ENCODE measurements around the gene ASRGL1. TPM values are rescaled to one million over a fixed set of nuclear protein-coding genes. Genes with fewer than 3 reads are reported as not detected.
"Not testable (repeated sequence)": the region's sequence is repeated elsewhere in the genome, so short reads cannot be mapped to it uniquely, and the experiment has no call there.

The ASRGL1 gene
- total RNA-seq, 1 experiment from 2014 or later: 4.8 TPM

DNA sequence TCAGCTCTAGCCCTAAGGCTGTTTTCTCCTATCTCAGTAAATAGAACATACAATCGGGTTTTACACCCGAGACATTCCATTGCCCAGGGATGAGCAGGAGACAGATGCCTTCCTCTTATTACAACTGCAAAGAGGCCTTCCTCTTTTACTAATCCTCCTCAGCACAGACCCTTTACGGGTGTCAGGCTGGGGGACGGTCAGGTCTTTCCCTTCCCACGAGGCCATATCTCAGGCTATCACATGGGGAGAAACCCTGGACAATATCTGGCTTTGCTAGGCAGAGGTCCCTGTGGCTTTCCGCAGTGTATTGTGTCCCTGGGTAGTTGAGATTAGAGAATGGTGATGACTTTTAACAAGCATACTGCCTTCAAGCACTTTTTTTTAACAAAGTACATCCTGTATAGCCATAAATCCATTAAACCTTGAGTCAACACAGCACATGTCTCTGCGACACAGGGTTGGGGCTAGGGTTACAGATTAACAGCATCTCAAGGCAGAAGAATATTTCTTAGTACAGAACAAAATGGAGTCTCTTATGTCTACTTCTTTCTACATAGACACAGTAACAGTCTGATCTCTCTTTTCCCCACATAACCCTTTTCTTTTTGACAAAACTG is 31.7 kb downstream of the ASRGL1 start:
- H3K36me3 ChIP-seq; H3K9me3 ChIP-seq (replicated peaks); DNase-seq (ENCODE audit: low read depth in 1 of 2, low spot score in 2 of 2); H3K4me3 ChIP-seq; H3K4me1 ChIP-seq (replicated peaks); H3K27ac ChIP-seq; H3K27me3 ChIP-seq (replicated peaks): not testable (repeated sequence)

- Histone ChIP-seq H3K27me3 (replicated peaks) (no peaks in the 10 kb centered on the region; the same call in 1 of the 2 replicates), H3K9me3 (replicated peaks) (no peaks in the 10 kb centered on the region), H3K36me3 (no peaks in the 10 kb centered on the region), H3K4me3 (no peak overlapping the region), H3K27ac (no peak overlapping the region), H3K4me1 (replicated peaks) (no peaks in the 10 kb centered on the region)
- no peak for DNase-seq (ENCODE audit: low read depth in 1 of 2, low spot score in 2 of 2)
These were observed 33.6 kb downstream of the ASRGL1 start for GRCh38 chr11:62370743-62371440.

DNA sequence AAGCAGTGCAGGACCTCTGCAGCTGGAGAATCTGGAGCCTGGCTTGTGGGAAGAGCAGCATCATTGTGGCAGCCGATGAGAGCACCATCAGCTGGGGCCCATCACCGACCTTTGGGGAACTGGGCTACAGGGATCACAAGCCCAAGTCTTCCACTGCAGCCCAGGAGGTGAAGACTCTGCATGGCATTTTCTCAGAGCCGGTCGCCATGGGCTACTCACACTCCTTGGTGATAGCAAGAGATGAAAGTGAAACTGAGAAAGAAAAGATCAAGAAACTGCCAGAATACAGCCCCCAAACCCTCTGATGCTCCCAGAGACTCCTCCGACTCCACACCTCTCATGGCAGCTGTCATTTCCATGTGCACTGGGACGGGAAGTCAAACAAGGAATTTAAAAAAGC is 35.6 kb downstream of the ASRGL1 start:
- DNase-seq (ENCODE audit: low read depth in 1 of 2, low spot score in 2 of 2): no peak
- H3K4me1 ChIP-seq (replicated peaks): no peaks in the 10 kb centered on the region
- H3K4me3 ChIP-seq: no peak overlapping the region
- H3K9me3 ChIP-seq (replicated peaks): no peaks in the 10 kb centered on the region
- H3K27me3 ChIP-seq (replicated peaks): no peaks in the 10 kb centered on the region; the same call in 1 of the 2 replicates
- H3K27ac ChIP-seq: no peak overlapping the region
- no peaks in the 10 kb centered on the region for H3K36me3 ChIP-seq

GRCh38 chr11:62373464-62374119 is 36.3 kb downstream of the ASRGL1 start:
- Histone ChIP-seq H3K27me3 (replicated peaks) (no peaks in the 10 kb centered on the region; the same call in 1 of the 2 replicates), H3K27ac (no peak overlapping the region), H3K4me3 (no peak overlapping the region), H3K36me3 (no peaks in the 10 kb centered on the region), H3K9me3 (replicated peaks) (no peaks in the 10 kb centered on the region), H3K4me1 (replicated peaks) (no peaks in the 10 kb centered on the region)
- DNase-seq (ENCODE audit: low read depth in 1 of 2, low spot score in 2 of 2): no peak

- H3K9me3 ChIP-seq (replicated peaks): no peaks in the 10 kb centered on the region
- no peaks in the 10 kb centered on the region; the same call in 1 of the 2 replicates for H3K27me3 ChIP-seq (replicated peaks)
- H3K36me3 ChIP-seq: no peaks in the 10 kb centered on the region
- DNase-seq (ENCODE audit: low read depth in 1 of 2, low spot score in 2 of 2): no peak
- H3K27ac ChIP-seq: no peak overlapping the region
- no peak overlapping the region for H3K4me3 ChIP-seq
- H3K4me1 ChIP-seq (replicated peaks): no peaks in the 10 kb centered on the region
These were observed 37.6 kb downstream of the ASRGL1 start for GRCh38 chr11:62374801-62375200.

DNA sequence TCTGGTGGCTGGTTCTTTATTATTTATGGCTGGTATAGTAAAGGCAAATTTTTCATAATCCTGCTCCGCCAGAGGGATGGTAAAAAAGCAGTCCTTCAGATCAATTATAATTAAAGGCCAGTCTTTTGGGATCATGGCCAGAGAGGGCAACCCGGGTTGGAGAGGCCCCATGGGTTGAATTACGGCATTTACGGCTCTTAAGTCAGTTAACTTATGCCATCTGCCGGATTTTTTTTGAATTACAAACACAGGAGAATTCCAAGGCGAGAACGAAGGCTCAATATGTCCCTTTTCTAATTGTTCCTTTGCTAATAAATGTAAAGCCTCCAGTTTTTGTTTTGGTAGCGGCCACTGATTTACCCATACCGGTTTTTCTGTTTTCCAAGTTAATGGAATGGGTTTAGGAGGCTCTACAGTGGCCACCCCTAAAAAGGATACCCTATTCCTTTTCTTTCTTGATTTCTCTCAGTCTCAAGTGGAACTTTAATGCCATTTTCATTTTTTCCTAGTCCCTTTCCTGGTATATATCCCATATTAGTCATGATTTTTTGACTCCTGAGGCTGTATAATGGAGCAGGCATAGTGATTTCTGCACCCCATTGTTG is 41.3 kb downstream of the ASRGL1 start:
- not testable (repeated sequence) for H3K9me3 ChIP-seq (replicated peaks); H3K4me1 ChIP-seq (replicated peaks); H3K4me3 ChIP-seq; H3K27me3 ChIP-seq (replicated peaks); H3K36me3 ChIP-seq; H3K27ac ChIP-seq
- DNase-seq (ENCODE audit: low read depth in 1 of 2, low spot score in 2 of 2): peak in 1 of 2 experiments; percentile 44

DNA sequence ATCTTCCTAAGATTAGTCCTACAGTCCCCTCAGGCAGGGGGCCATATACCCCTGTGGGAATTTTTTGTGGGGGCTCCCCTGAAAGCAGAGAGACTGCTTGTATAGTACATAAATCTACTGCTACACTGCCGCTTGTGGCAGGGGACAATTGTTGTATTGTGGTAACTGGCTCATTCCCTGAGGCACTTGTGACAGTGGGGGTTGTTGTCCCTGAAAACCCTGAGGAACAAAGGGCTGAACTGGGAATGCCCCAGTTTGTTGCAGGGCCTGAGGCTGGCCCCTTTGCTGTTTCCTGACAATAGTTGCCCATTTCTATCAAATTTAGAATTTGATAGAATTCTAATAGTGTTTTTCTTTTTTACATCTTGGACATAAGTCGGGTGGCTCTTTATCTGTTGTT is 42.3 kb downstream of the ASRGL1 start:
- not testable (repeated sequence) for H3K36me3 ChIP-seq; DNase-seq (ENCODE audit: low read depth in 1 of 2, low spot score in 2 of 2)

DNA sequence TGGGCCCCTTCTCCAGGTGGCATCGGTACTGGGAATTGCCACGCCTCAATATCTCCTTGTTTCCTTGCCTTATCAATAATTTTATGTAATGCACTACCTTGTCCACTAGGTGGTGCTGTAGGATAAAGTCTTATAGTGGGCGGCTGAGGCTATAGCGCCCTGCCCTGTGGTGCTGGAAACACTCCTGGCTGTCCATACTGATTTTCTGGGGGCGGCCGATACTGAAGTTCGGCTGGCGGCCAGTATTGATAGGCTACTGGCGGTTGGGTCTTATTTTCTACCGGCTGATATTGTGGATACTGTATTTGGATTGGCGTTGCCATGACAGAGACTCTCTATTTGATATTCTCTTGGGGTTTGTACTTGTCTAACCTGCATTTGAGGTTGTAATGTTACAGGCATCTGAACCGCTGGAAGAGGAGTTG is 43.6 kb downstream of the ASRGL1 start:
- H3K36me3 ChIP-seq; H3K4me1 ChIP-seq (replicated peaks); H3K4me3 ChIP-seq; H3K27ac ChIP-seq; H3K9me3 ChIP-seq (replicated peaks); H3K27me3 ChIP-seq (replicated peaks): not testable (repeated sequence)
- peak in 1 of 2 experiments; percentile 84 for DNase-seq (ENCODE audit: low read depth in 1 of 2, low spot score in 2 of 2)

More for the DNA sequence above, 42.3 kb downstream of the ASRGL1 start:
- not testable (repeated sequence) for H3K9me3 ChIP-seq (replicated peaks); H3K4me3 ChIP-seq; H3K27ac ChIP-seq; H3K4me1 ChIP-seq (replicated peaks); H3K27me3 ChIP-seq (replicated peaks)

DNA sequence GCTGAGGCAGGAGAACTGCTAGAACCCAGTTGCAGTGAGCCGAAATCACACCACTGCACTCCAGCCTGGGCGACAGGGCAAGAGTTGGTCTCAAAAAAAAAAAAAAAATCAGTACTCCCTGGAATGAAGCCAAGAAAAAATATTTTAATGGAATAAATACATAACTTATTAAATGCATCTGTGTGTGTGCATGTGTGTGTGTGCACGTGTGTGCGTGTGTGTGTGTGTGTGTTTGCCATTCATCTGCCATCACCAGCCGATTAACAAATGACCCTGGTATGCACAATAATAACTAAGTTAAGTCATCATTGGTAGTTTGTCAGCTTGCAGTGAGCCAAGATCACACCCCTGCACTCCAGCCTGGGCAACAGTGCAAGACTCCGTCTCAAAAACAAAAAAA is 46.6 kb downstream of the ASRGL1 start:
- Histone ChIP-seq H3K4me1 (replicated peaks) (no peaks in the 10 kb centered on the region), H3K27ac (no peak overlapping the region), H3K4me3 (no peak overlapping the region), H3K36me3 (no peaks in the 10 kb centered on the region), H3K9me3 (replicated peaks) (no peaks in the 10 kb centered on the region), H3K27me3 (replicated peaks) (peaks cover 2% of the 10 kb centered on the region; the same call in 1 of the 2 replicates)
- DNase-seq (ENCODE audit: low read depth in 1 of 2, low spot score in 2 of 2): no peak

- not testable (repeated sequence) for DNase-seq (ENCODE audit: low read depth in 1 of 2, low spot score in 2 of 2); H3K4me1 ChIP-seq (replicated peaks); H3K4me3 ChIP-seq; H3K27ac ChIP-seq; H3K9me3 ChIP-seq (replicated peaks); H3K27me3 ChIP-seq (replicated peaks); H3K36me3 ChIP-seq
These were observed 48.8 kb downstream of the ASRGL1 start for GRCh38 chr11:62386083-62386482.

DNA sequence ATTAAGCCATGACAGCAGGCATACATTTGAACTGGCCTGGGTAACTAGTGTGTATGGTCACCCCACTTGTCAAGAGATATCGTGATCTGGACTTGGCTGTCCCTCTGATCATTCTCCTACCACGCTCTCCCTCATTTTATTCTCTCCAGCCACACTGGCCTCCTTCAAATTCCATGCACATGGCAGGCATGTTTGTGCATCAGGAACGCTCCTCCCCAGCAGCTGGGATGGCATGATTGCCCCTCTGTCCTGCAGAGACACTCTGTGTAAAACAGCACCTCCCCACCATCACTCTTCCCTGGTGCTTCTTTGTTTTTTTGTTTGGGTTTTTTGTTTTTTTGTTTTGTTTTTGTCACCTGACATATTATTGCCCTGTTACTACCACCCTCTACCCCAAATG is 50.1 kb downstream of the ASRGL1 start:
- H3K9me3 ChIP-seq (replicated peaks): no peaks in the 10 kb centered on the region
- H3K27me3 ChIP-seq (replicated peaks): peaks cover 5% of the 10 kb centered on the region; the same call in 1 of the 2 replicates
- H3K36me3 ChIP-seq: no peaks in the 10 kb centered on the region
- no peak overlapping the region for H3K4me3 ChIP-seq
- DNase-seq (ENCODE audit: low read depth in 1 of 2, low spot score in 2 of 2): no peak
- H3K27ac ChIP-seq: no peak overlapping the region
- H3K4me1 ChIP-seq (replicated peaks): no peaks in the 10 kb centered on the region

DNA sequence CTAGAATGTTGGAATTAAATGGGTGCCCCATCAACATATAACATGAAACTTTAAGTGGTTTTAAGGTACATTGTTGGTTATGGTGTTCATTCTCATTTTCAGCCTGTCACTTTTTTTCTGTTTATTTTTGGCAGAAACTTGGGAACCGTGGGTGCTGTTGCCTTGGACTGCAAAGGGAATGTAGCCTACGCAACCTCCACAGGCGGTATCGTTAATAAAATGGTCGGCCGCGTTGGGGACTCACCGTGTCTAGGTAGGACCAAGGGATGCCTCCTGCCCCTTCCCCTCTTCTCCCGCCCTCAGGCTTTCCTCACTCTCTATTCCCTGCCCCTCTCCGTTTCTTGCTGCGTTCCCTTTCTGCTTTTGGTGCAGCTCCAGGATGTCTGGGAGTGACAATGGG is 51.8 kb downstream of the ASRGL1 start:
- DNase-seq (ENCODE audit: low read depth in 1 of 2, low spot score in 2 of 2): no peak

DNA sequence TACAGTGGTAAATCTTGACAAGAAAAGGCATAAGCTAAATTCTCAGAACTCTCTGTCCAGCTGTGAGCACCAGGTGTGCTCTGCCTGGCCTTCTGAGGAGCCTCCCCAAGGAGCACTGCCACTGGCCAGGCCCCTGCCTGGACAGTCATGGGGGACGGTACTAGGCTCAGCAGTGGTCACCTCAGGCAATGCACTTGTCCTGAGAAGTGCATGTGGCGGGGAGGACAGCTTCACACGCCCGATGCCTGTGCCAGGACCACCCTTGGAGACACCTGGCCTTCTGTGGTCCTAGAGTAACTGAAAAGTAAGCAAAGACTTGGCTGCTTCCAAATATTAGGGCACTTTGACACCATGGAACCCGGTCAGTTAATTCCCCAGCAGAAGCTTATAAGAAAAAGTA is 53.0 kb downstream of the ASRGL1 start:
- DNase-seq (ENCODE audit: low read depth in 1 of 2, low spot score in 2 of 2): no peak
- H3K27me3 ChIP-seq (replicated peaks): peaks cover 5% of the 10 kb centered on the region; the same call in 1 of the 2 replicates
- H3K4me1 ChIP-seq (replicated peaks): peaks cover 2% of the 10 kb centered on the region
- no peak overlapping the region for H3K27ac ChIP-seq
- H3K4me3 ChIP-seq: no peak overlapping the region
- H3K9me3 ChIP-seq (replicated peaks): no peaks in the 10 kb centered on the region
- H3K36me3 ChIP-seq: no peaks in the 10 kb centered on the region

More for the DNA sequence above, 51.8 kb downstream of the ASRGL1 start:
- Histone ChIP-seq H3K27ac (no peak overlapping the region), H3K36me3 (no peaks in the 10 kb centered on the region), H3K4me3 (no peak overlapping the region), H3K9me3 (replicated peaks) (no peaks in the 10 kb centered on the region), H3K27me3 (replicated peaks) (peaks cover 5% of the 10 kb centered on the region; the same call in 1 of the 2 replicates), H3K4me1 (replicated peaks) (no peaks in the 10 kb centered on the region)

DNA sequence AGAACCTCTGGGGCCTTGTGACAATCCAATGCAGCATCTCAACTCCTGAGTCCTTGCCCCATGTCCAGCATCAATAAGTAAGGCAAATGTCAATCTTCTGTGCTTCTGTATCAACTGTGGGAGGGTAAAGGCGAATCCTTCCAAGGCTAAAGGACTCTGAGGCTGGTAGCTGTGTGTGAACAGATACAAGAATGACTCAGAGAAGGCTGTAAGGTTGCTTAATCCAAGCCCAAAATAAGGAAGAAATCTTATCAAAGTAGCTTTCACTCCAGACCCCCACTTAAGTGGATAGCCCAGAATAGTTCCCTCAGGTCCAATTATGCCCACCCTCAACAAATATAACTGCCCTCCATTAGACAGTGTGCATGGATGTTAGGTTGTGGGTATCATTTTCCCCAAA is 53.5 kb downstream of the ASRGL1 start:
- Histone ChIP-seq H3K27me3 (replicated peaks) (peaks cover 5% of the 10 kb centered on the region; the same call in 1 of the 2 replicates), H3K27ac (no peak overlapping the region), H3K9me3 (replicated peaks) (no peaks in the 10 kb centered on the region), H3K36me3 (no peaks in the 10 kb centered on the region), H3K4me3 (no peak overlapping the region), H3K4me1 (replicated peaks) (peaks cover 5% of the 10 kb centered on the region)
- no peak for DNase-seq (ENCODE audit: low read depth in 1 of 2, low spot score in 2 of 2)
